ENCODE results near the gene FLCN. TPM values are rescaled to one million over a fixed set of nuclear protein-coding genes. Genes with fewer than 3 reads are reported as not detected.

FLCN gene
- total and polyA plus RNA-seq, 2 of the 13 experiments (the other 11 are each of a cell fraction or from before 2014, with no cell fraction given) = 16.6 to 24.9 TPM

GRCh38 chr17:17253406-17253805 lies 16.4 kb upstream of the FLCN start:
- H3K36me3 ChIP-seq (replicated peaks in 1 of 2; ENCODE audit: control insufficient read depth in 1 of 2, insufficient read depth in 2 of 2, low read length in 2 of 2) = peaks cover 10 to 39% of the 10 kb centered on the region in 2 experiments; a peak in 4 of 5 replicates
- DNase-seq (ENCODE audit: low spot score) (no peak), FAIRE-seq (no peak), ATAC-seq (no peak)
- POLR2A ChIA-PET = interaction anchor here (1.0 kb wide), 1 partner anchor 16 kb away, joined by 3 read pairs; the partner anchor contains the start of gene FLCN
- TF ChIP-seq ZNF275 (CRISPR knock-in tag; IDR thresholded peaks at IDR 0.05; ENCODE audit: borderline replicate concordance) (no peak), MYC (CRISPR knock-in tag; IDR thresholded peaks at IDR 0.05; ENCODE audit: borderline replicate concordance) (no peak), PLRG1 (conservative IDR thresholded peaks at IDR 0.05) (no peak), NFKBIZ (CRISPR knock-in tag; IDR thresholded peaks at IDR 0.05) (no peak), HINFP (CRISPR knock-in tag; IDR thresholded peaks at IDR 0.05; ENCODE audit: low read depth) (no peak), ZNF790 (CRISPR knock-in tag; IDR thresholded peaks at IDR 0.05; ENCODE audit: borderline replicate concordance) (no peak), ZNF180 (CRISPR knock-in tag; IDR thresholded peaks at IDR 0.05; ENCODE audit: borderline replicate concordance, low read depth) (no peak), SMC3 (IDR thresholded peaks at IDR 0.05; ENCODE audit: low read length) (no peak), KAT8 (CRISPR knock-in tag; IDR thresholded peaks at IDR 0.05) (no peak), ZNF256 (CRISPR knock-in tag; conservative IDR thresholded peaks at IDR 0.05) (no peak), NR1H2 (CRISPR knock-in tag; IDR thresholded peaks at IDR 0.05; ENCODE audit: borderline replicate concordance, low read depth) (no peak)
- intact Hi-C loops (cut with micrococcal nuclease; ENCODE audit: unreplicated experiment) = no loop called here
- no peaks in the 10 kb centered on the region for H4K20me1 ChIP-seq (ENCODE audit: insufficient read depth, low read length)
- BruUV-seq (replicated peaks) = no TSS peak
- no peaks in the 10 kb centered on the region for H3K4me1 ChIP-seq (ENCODE audit: insufficient read depth, low read length)
- no peaks in the 10 kb centered on the region for H3K27me3 ChIP-seq (ENCODE audit: control insufficient read depth in 1 of 2, insufficient read depth in 2 of 2, low read length in 2 of 2)
- WGBS (ENCODE audit: low lambda C conversion rate) = 93% methylated on average over 3 of the region's 3 CpGs
- no peak overlapping the region for H3K4me2 ChIP-seq (ENCODE audit: low read depth, low read length)
- no peak overlapping the region for H3K9ac ChIP-seq (ENCODE audit: insufficient read depth, low read depth, low read length)
- no peak overlapping the region for H3K27ac ChIP-seq (ENCODE audit: extremely low read length, insufficient read depth, low read length)
- H3K79me2 ChIP-seq (ENCODE audit: insufficient read depth, low read length) = no peaks in the 10 kb centered on the region
- in situ Hi-C loops (cut with HindIII; ENCODE audit: extremely low pct_ligation_motif_present, low pct_unique_long_range_greater_than_20kb) = no loop called here
- no peaks in the 10 kb centered on the region for H3K9me3 ChIP-seq (ENCODE audit: low read length)
- CTCF ChIA-PET (ENCODE audit: low intra/inter-chr PET ratio, low total read pairs) = no interaction called here
- H2AFZ ChIP-seq (ENCODE audit: low read length) = no peak overlapping the region
- no peak overlapping the region for H3K4me3 ChIP-seq (replicated peaks in 1 of 3; ENCODE audit: insufficient read depth in 1 of 3, low read depth in 2 of 3, low read length in 3 of 3)
